HS-27A (cell line): ENCODE measurements around the gene LLCFC1.

Source experiments
- DNase-seq: peaks from one replicate; pipeline ENCODE4 v3.0.0-alpha.2; 2012; ENCODE audit warnings: low read depth, missing footprints

LLCFC1 gene

DNA sequence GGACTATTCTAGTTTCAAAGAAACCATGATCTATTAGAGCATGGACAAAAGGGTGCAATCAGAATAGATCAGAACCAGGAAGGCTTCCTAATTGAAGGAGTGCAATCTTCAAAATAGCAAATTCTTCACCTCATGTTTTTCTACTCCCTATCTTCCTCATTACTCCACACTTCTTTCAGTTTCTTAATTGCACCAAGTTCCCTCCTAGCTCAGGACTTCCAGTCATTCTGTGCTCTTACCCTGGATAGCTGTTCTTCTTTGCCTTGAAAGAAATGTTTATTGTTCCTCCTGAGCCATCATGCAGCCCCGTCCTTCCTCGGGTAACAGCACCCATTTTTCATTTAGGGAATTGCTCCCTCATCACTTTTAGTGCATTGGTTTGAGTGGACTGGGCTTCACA is 28.8 kb upstream of the LLCFC1 start:
- no peak for DNase-seq

DNA sequence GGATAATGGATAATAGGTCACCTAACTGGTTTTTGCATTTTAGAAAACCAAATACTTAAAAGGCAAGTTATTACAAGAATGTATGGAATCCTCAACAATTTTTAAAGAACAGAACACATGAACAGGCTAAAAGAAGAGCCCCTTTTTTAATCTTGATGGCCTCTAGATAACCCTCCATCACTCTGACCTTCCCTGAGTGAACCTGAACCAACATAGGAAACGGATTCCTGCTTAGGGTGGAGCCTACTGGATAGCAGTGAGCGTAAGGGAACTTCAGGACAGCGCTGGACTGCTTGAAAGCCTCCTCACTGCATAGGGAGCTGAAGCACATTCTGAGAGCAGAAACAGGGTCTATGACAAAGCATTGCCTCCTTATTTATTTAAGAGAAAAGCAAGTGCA is 26.2 kb upstream of the LLCFC1 start:
- DNase-seq, result no peak

DNA sequence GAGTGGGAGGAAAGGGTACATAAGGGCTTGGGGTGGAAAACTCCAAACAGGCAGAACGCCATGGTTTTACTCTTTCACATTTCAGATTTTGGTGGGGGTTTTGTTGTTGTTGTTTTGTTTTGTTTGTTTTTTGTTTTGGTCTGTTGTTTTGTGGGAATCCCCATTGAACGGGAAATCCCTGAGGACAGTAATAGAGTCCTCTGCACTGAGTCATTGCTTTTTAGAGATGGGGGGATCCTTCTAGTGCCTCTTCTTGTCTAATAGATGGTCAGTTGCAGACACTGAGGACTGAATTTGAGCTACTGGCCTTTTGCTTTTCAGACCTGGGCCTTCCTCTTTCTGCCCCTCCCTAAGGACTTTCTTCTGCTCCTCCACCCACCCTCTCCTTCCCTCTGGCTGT is 25.7 kb upstream of the LLCFC1 start:
- DNase-seq, result no peak

- no peak for DNase-seq
These were observed 25.2 kb upstream of the LLCFC1 start for GRCh38 chr7:142914121-142914520.

GRCh38 chr7:142915315-142915714 is 24.0 kb upstream of the LLCFC1 start:
- no peak for DNase-seq

DNA sequence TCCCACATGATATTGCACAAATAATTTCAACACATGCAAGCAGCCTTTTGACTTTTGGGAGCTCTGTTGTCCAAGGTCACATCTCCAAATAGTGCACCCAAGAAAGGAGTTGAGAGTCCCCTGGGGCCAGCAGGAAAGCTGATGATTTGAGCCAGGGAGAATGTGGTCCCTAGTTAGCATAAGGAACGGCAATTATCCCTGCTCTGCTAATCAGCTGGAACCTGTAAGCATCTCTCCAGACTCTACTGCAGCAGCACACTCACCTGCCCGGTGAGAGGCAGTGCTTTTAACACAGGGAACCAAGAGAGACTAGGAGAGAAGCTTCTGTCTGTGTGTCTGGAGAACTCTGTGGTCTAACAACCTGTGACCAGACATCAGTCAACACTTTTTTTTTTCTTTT is 22.8 kb upstream of the LLCFC1 start:
- DNase-seq, result no peak

DNA sequence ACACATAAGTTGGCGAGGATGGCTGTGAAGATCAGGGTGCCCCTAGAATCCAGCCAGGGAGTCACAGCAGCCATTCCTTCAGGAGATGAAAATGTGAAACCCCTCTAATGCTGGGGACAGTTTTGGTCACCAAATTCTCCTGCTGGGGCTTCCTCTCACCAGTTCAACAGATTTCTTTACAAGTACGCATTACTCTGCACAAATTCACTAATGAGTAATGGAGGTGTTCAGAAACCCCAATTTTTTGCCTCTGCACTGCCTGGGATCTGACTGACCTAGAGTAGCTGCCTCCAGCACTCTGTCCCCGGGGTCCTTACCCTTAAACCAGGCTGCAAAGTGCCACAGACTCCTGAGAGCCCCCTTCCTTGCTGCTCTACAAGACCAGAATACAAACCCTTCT is 21.8 kb upstream of the LLCFC1 start:
- no peak for DNase-seq

- no peak for DNase-seq
These were observed 20.4 kb upstream of the LLCFC1 start for GRCh38 chr7:142918901-142919300.

DNA sequence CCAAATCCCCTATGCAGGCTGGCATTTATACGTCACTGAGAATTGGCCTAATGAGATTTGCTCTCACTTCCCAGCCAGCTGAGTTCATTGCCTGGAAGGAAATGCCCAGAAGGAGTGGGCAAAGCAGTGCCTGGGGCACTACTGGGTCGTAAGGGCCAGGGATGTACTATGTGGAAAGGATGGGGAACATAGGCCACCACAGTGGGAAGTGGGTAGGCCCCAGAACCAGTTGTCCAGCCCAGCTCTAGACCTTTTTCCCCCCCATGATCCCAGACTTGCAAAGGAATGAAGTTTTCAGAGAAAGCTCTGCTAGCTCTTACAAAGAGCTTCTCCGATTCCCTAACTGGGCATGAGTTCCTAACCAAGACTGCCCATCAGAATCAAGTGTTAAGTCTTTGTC is 19.6 kb upstream of the LLCFC1 start:
- DNase-seq, result no peak

- no peak for DNase-seq
These were observed 15.9 kb upstream of the LLCFC1 start for GRCh38 chr7:142923391-142923790.

- DNase-seq, result no peak
These were observed 13.9 kb upstream of the LLCFC1 start for GRCh38 chr7:142925413-142925812.

GRCh38 chr7:142927085-142927745 is 12.1 kb upstream of the LLCFC1 start:
- DNase-seq, result no peak

DNA sequence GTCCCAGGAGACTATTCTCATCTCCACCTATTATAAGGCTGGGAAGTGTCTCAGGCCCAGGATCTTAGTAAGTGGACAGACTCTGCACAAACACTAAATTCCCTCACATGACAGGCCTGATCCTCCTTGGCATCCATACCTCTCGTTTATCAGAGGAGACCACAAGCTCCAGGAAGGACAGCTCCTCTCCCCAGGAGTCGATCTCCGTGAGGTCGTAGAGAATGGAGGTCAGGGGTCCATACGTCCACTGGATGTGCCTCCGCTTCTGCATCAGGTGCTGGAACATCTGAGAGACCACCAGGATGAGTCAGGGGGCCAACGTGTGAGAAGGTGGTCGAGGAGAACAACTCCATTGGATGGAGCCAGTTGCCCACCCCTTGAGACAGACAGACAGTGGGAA is 11.3 kb upstream of the LLCFC1 start:
- no peak for DNase-seq

DNA sequence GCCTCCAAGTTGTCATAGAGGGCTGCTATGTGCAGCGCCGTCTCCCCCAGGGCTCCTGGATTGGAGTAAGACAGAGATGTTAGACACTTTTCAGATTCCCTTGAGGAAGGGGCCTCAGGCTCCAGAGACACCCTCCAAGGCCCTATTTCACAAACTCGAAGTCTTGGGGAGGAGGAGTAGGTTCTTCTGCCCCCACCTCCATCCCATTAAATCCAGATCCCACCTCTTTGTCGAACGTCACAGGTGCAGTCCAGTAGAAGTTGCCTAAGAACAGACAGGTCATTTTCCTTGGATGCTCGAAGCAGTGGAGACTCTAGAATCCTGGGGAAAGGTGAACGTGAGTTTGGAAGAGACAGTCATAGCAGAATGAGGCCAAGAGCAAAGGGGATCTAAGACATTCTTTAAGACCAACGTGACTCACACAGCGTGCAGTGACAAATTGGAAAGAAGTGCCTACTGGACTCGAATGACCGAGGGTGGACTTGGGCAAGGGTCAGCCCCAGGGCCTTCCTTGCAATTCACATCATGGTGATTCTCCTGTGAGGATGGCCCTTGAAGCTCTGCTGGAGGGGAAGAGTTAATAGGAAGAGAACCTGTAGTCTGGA is 9.1 kb upstream of the LLCFC1 start:
- no peak for DNase-seq

- DNase-seq, result no peak
These were observed 6.7 kb upstream of the LLCFC1 start for GRCh38 chr7:142932386-142933091.

DNA sequence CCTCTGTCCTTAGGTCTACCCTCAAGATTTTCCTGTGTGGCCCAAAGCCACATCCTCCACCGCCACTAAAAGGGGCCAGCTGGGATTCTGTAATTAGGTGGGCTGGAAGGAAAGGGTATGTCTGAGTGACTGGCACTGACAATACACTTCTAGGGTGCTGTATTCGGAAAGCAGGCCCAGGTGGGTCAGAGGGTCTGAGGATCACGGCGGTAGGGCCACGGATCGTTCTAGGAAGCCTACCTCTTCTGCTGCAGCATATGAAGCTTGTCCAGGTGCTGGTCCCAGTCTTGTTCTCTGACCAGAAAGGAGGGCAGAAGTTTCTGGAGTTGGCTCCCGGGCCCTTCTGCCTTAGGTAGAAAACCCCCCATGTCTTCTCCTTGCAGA is 6.2 kb upstream of the LLCFC1 start:
- DNase-seq, result no peak

DNA sequence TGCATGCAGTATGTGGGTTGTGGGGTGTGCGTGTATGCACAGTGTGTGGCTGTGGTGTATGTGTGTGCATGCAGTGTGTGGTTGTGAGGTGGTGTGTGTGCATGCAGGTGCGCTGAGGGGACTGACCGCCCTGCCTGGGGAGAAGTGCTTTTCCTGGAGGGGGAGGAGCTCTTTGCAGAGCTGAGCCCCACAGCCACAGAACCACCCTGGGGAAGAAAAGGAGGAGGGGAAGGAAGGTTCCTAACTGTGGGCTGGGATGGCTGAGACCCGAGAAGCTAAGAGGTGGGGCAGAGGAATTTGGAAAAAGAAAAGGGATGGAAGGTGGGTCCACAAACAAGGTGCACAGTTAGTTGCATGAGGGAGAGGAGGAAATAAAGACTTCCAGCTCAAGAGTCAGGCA is 5.7 kb upstream of the LLCFC1 start, which contains the start of gene TRPV5:
TRPV5 (minus strand) TSS at position 123 of the 400 bp plus-strand sequence. CDS start 287 bp downstream, outside the sequence.
- no peak for DNase-seq

DNA sequence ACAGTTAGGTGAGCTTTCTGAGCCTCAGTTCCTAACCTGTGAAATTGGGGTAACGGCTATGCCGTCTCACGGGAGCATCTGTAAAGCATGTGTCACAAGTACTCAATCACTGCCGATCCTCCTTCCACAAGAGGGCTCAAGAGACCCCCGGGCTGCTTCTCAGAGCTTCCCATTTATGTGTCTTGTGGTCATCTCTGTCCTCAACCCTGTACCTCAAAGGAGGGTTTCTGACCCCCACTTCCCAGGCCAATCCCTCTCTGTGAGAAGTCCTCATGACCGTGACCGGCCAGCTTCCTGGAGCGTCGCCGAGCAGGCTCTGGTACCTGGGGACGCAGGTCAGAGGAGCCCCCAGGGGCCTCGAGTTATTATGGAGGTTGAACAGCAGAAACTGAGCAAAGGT is 5.2 kb upstream of the LLCFC1 start:
- DNase-seq, result no peak

DNA sequence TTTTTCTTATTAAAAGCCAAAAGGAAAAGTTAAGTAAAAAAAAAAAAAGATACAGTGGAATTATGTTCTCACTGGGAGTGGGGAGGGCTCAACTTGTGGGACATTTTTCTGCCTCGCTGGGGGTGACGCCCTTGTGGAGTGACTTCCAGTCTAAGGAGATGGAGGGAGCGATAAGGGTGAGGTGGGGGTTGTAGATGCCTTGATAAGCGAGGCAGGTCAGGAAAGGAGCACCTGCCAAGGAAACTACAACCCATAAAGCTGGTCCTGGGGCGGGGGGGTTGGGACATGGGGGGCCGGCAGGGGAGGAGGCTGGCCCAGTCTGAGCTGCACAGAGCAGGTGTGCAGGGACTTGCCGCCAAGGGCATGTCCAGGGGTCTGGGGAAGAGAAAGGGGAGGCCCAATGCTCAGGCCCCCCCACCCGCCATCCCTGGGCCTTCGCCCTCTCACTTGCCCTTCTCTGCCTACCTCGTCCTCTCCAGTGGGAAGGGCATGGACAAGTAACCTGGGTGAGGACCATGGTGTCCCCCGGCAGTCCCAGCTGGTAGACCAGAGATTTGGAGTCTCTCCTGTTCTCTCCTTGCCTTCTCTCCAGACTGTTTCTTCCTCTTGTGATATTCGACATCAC is 3.2 kb upstream of the LLCFC1 start:
- no peak for DNase-seq

DNA sequence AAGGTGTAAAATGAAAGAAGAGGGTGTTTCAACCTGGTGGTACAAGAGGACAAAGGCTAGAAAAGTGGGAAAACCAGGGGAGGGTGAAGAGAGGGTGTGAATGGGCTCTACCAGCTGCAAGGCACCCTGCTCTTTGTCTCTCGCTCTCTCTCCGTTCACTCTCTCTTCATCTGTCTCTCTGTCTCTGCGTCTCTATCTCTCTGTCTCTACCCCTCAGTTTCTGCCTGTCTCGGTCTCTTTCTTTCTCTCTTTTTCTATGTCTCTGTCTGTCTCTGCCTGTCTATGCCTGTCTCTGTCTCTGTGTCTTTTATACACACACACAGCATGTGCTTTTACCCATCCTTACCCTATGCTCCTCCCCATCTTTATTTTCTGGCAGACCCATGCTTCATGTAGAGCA is 673 bp upstream of the LLCFC1 start:
- no peak for DNase-seq

GRCh38 chr7:142940966-142941535 is 1.8 kb downstream of the LLCFC1 start:
- no peak for DNase-seq

DNA sequence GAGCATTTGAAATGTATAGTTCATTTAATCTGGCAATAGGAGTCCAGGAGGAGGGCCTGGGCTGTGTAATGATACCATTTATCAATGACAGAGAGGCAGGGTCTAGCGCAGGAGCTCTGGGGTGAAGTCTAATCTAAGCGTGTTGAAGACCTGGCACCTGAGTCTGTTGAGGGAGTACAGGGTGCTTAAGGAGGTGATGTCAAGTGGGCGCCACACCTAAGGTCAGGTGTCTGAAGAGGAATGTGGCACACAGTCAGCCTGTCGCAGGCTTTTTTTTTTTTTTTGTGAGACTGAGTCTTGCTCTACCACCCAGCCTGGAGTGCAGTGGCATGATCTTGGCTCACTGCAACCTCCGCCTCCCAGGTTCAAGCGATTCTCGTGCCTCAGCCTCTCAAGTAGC is 2.3 kb downstream of the LLCFC1 start:
- DNase-seq, result no peak

DNA sequence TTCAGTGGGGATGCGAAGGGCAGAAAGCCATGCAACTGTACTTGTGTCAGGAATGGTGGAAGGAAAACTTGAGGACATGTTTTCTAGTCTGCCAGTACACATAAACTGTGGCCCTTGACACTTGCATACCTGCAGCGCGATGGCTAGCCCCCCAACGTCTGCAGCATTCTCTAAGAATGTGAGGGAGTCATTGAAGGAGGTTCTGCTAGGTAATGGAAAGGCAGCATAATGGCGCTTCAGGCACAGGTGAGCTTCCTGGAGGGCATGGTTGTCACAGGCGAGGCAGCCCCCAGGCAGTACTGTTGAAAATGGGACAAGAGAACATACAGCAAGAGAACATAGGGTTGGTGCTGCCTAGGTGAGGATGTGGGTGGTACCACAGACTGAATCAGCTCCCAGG is 3.5 kb downstream of the LLCFC1 start:
- no peak for DNase-seq
